SW480 (cell line): Measurements from ENCODE around the gene IFNAR1.
A peak's percentile ranks its signal among the peaks of the same experiment; 100 is the strongest.
"Not testable (repeated sequence)": the region's sequence is repeated elsewhere in the genome, so short reads cannot be mapped to it uniquely, and the experiment has no call there.

Experiments
- DNase-seq: peaks from one replicate; pipeline ENCODE4 v3.0.0-alpha.2; 2016; ENCODE audit warnings: low spot score

The IFNAR1 gene

DNA sequence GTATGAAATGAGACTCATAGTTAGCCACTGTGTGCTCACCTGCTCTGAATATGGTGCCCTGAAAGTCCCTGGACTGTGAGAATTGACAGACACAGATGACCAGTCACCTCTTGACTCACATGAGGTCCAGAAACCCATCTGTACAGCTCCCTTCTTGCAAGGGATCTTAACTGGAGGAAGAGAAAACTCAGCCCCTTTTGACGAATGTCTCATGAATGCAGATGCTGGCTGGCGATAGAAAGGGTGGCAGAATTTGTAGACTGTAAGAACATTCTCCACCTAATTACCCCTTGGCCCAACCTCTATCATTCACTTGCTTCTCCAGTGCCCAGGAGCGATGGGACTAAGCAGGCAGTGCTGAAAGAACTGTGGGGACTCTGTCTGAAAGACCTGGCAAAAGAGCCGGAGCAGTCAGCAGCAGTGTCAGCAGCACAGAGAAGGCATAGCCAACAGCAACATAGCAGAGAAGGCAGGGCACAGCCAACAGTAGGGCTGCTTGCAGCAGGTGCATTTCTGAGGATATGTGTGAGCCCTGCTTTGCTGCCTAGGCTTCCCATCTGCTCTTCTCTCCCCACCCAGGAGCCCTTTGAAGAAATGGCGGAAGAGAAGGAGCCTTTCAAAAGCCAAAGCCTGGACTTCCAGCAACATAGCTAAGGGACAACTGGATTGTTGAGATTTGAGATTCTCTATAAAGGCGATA is 52.6 kb downstream of the IFNAR1 start:
- no peak for DNase-seq

DNA sequence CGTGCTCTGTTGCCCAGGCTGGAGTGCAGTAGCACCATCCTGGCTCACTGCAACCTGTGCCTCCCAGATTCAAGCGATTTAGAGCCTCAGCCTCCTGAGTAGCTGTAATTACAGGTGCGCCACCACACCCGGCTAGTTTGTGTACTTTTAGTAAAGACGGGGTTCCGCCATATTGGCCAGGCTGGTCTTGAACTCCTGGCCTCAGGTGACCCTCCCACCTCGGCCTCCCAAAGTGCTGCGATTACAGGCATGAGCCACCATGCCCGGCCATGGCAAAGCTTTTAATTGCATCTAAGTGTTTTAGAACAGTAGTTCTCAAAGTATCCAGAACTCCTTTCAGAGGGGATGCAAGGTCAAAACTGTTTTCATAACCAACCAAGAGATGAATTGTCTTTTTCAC is 53.3 kb downstream of the IFNAR1 start:
- no peak for DNase-seq

DNA sequence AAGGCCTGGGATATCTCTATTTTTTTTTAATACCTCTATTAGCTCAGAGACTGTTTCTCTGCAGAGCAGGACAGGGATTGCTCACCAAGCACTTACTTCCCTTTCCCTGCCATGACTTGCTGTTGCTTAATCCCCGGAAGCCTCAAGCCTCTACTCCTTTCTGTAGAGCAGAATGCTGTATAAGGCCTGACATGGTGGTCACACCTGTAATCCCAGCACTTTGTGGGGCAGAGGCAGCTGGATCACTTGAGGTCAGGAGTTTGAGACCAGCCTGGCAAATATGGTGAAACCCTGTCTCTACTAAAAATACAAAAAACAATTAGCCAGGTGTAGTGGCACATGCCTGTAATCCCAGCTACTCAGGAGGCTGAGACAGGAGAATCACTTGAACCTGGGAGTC is 55.2 kb downstream of the IFNAR1 start:
- peak; percentile 83 for DNase-seq

DNA sequence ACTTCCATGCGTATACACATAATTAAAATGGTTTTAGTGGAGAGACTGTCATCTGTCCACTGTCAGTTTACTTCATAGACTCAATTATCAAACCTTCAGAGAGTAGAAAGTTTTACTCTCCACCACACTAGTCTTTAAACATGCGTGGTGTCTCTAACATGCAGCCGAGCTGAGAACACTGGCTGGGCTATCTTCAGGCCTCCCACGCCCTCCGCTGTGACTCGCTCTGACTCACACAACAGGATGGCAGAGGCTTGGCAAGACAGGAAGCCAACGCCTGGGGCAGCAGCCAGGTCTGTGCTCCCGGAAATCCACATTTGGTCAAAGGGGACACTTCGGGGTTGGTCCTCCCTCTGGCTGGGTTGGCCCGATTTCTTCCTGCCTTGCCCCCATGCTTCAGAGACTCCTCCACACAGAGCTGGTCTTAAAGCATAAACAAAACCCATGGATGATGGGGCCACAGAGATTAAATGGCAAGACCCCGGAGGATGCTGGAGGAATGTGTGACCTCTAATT is 55.8 kb downstream of the IFNAR1 start:
- DNase-seq: peak; percentile 100

DNA sequence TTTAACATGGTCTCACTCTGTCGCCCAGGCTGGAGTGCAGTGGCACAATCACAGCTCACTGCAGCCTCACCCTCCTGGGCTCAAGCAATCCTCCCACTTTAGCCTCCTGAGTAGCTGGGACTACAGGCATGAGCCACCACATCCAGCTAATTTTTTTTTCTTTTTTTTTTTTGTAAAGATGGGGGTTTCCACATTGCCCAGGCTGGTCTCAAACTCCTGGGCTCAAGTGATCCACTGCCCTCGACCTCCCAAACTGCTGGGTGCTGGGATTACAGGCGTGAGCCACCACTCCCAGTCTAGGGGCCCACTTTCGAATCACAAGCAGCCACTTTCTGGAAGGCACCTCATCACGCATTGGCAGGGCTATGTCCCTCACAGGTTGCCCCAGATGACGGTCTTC is 56.6 kb downstream of the IFNAR1 start:
- not testable (repeated sequence) for DNase-seq

DNA sequence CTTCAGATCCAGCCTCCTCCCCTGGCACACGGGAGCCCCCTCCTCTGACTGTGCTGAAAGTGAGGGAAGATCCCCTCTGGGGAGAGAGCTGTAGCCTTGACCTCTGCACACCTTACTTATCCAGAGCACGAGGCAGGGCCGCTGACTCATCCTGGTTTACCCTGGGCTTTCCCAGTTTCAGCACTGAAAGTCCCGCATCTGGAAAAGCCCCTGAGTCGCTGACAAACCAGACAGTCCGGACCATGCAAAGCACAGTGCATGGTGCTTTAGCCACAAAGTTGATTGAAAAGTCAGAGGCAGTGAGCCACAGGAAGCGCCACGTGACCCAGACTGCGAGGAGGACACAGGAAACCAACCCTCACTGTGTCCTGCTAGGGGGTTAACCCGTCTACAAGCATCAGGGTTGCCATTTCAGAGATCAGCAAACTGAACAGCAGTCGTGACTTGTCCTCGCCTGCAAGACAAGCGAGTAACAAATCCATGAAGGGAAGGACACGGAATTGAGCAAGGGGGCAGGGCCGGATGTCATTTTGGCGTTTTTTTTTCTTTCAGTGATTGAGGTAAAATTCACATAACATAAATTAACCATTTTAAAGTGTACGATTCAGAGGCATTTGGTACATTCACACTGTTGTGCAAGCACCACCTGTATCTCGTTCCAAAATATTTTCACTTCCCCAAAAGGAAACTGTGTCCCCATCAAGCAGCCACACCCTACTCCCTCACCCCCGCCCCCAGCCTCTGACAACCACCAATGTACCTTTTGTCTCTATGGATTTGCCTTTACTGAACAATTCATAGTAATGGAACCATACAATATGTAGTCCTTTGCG is 58.5 kb downstream of the IFNAR1 start:
- peak; percentile 92 for DNase-seq

DNA sequence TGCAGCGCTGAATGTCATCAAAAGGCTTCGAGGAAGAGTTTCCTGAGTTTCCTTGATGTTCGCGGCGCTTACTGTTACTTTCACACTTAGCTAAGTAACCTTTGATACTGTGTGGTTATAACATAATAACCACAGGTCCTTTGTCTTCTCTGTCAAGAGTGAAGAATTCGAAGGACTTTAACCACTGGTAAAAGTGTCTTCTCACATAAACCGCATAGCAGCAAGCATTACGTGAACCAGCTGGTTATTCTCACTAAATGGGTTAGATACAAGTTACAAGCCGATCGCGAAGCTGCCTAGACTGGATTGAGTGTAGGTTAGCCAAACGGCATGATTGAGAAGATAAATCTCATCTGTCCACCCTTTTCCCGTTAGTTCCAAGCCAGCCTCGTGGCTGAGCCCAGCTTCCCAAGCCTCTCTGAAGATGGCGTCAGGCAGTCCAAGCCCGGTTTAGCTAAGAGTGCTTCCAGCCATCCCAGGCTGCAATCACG is 60.1 kb downstream of the IFNAR1 start:
- DNase-seq: peak; percentile 72

DNA sequence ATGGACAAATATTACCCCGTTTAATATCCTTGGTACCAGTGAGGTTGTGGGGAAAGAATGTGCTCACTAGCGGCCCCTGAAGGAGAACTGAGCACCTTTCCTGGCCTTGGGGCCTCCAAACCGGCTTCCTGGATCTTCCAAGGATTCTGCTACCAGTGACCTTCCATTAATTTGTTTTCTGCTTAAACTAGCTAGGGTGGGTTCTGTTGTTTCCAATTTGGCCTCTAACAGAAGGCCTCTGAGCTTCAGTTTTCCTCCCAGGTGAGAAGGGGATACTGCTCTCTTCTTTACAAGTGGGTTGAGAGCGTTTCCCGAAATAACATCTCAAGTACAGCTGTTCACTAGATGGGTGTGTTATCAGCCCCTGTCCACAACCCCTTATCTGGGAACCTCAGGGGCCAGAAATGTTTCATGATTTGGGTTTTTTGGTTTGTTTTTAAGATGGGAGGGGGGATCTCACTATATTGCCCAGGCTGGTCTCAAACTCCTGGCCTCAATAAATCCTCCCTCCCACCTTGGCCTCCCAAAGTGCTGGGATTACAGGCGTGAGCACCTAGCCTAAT is 61.5 kb downstream of the IFNAR1 start:
- no peak for DNase-seq

DNA sequence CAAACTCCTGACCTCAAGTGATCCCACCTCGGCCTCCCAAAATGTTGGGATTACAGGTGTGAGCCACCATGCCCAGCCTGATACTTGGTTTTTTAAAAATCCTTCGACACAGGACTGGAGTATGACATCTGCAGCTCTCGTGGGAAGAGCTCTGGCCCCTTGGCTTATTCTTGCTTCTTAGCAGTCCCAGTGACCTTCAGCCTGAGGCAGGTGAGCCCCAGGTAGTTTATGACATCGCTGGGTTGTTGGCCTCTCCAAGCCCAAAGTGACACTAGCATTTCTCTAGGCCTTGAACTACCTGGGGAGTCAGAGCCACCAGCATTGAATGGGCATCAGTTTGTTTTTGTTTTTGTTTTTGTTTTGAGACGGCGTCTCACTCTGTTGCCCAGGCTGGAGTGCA is 62.5 kb downstream of the IFNAR1 start:
- DNase-seq: no peak

DNA sequence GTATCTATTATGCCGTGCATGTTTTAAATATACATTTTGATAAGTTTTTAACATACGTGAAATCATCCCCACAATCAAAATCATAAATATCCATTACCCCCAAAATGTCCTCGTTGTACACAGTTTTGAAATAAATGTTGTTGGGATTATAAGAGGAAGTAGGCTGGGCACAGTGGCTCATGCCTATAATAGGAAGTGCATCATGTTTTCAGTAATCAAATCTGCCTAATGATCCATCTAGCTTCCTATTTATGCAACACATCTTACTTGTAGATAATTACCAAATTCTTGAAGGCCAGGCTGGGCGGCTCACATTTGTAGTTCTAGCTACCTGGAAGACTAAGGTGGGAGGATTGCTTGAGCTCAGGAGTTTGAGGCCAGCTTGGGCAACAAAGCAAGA is 63.4 kb downstream of the IFNAR1 start:
- no peak for DNase-seq

DNA sequence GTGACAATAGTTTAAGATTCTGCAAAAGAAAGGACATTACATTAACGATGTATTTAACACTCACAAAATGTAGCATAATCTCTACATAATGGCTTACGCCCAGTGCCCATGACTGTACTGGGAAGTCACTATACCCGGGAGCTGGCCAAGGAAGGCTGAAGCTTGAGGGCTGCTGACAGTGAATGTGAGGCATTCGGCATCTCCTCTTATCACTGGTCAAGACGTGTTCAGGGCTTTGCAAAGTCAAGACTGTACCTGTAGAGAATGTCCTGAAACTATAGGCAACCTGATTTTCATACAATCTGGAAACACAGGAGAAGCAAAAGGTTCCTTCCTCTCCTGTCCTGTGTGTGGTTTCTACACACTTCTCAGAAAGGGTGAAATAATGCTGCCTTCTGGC is 65.7 kb downstream of the IFNAR1 start:
- no peak for DNase-seq

DNA sequence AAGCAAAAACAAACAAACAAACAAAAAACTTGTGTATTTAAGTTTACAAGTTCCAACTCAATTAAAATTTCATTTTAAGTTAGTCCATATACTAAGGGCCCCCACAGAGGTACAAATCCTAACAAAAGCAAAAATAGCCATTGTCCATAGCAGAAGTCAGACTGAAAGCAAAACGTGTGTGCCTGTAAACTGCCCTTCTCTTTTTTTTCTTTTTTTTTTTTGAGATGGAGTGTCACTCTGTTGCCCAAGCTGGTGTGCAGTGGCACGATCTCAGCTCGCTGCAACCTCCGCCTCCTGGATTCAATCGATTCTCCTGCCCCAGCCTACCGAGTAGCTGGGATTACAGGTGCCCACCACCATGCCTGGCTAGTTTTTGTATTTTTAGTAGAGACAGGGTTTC is 66.9 kb downstream of the IFNAR1 start:
- DNase-seq: no peak

DNA sequence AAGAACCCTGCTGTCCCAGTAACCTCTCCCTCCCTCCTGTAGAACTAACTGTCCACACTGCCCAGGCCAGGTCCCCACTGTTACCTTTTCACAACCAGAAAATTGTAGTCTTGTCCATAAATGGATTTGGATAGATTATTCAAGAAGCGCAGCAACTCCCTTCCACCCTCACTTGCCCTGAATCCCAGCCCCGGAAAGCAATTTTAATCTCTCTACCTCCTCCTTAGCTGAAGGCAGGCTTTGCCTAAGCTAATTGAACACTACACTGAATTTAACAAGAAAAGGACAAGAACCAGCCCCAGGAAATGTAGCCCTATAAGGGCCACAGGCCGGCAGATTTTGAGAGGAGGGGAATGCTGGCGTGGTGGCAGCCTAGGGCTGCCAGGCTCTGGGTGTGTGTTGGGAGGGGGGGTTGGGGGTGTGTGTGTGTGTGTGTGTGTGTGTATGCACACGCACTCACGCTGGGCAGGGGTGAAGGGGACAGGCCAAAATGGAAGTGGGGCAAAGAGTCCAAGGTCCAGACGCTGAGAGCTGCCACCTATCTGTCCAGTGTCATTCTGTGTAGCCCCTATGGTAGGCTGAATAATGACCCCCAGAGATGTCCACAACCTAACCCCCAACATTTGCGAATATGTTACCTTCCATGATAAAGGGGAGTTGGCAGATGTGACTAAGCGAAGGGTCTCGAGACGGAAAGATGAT is 67.7 kb downstream of the IFNAR1 start:
- no peak for DNase-seq

DNA sequence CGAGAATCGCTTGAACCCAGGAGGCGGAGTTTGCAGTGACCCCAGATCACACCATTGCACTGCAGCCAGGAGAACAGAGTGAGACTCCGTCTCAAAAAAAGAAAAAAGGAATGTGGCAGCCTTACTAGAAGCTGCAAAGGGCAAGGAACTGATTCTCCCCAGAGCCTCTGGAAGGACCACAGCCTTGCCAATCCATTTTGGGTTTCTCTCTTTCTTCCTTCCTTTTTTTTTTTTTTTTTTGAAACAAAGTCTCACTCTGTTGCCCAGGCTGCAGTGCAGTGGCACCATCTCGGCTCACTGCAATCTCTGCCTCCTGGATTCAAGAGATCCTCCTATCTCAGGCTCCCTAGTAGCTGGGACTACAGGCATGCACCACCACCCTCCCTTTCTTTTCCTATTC is 68.6 kb downstream of the IFNAR1 start:
- DNase-seq: no peak

DNA sequence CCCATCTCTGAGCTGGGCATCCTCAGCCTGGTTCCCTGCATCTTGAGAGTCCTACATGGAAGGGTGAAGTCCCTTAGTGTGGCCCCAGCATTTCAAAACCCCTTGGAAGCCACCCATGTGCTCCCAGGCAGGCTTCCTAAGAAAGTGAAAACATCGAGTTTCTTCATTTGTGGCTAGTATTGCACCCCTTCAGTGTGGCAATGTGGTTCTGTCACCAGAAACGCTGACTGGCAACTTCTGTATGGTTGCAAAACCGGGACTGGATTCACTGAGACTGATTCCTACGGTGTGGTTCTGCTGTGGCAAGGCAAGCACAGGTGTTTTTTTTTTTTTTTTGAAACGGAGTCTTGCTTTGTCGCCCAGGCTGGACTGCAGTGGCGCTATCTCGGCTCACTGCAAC is 69.5 kb downstream of the IFNAR1 start:
- DNase-seq: no peak

DNA sequence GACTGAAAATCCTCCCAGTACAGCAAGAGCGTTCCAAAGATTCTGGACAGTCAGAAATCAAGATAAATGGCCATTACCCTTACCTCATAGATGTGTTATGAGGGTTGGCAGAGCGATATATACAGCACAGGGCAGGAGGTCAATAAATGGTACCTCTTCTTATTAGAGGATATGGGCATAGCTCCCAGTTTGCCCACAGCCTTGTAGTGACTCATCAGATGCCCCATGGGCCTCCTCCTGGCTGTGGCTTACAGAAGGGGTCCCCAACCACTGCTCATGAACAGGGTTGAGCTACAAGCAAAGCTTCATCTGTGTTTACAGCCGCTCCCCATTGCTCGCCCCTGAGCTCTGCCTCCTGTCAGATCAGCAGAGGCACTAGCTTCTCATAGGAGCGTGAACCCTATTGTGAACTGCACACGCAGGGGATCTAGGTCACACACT is 71.1 kb downstream of the IFNAR1 start:
- DNase-seq: no peak

DNA sequence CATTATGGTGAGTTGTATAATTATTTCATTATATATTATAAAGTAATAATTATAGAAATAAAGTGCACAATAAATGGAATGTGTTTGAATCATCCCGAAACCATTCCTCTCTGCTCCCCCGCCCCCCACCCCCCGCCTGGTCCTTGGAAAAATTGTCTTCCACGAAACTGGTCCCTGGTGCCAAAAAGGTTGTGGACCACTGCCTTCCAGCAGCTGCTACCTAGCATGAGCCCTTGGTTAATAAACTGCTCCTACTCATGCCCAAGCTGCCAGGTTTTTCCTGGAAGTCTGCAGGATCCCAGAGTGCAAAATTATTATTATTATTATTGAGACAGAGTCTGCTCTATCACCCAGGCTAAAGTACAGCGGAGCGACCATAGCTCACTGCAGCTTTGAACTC is 71.7 kb downstream of the IFNAR1 start:
- no peak for DNase-seq

DNA sequence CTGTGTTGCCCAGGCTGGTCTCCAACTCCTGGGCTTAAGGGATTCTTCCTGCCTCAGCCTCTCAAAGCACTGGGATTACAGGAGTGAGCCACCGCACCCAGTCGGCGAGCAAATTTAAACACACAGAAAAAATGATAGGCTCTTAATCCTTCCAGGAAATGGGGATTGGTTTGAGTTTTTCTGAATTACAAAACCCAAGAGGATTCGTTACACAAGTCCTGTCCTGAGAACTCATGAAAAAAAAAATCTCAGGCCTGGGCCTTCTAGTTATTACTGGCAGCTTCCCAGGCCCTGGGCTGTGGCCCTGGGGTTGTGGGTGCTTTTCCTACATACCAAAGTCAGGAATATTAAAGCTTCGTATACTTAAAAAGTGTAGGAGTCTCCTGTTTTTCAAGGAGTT is 72.2 kb downstream of the IFNAR1 start:
- no peak for DNase-seq

DNA sequence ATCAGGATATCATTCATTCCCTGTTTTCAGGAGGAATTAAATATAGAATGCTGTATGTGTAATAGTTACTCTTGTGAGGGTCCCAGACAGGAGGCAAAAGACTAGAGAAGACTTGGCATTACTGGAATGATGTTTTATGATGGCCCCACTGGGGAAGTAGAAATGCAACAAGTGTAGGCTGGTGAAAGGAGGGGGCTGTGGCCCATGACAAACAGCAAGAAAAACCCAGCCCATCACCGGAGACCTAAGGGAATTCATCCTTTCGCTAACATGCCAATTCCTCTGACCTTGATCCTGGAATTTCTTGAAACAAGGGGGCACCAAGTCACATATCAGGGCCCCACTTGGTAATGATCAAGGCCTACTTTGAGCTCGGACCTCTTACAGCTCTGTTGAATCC is 72.9 kb downstream of the IFNAR1 start:
- no peak for DNase-seq

DNA sequence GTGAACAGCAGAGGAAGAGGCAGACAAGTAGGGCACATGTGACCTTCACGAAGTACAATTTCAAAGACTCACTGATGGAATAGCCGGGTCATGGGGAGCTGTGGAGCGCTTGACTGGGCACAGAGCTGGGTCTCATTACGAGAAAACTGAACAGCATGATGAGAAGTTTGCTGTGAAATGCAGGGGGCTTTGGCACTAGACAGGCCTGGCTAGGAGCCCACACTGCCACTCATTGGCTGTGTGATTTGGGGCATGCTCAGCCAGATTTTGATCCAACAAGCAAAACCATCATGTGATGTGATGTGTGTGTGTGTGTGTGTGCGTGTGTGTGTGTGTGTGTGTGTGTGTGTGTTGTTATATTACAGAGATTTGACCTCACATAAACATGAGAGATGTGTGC is 73.6 kb downstream of the IFNAR1 start:
- DNase-seq: no peak

DNA sequence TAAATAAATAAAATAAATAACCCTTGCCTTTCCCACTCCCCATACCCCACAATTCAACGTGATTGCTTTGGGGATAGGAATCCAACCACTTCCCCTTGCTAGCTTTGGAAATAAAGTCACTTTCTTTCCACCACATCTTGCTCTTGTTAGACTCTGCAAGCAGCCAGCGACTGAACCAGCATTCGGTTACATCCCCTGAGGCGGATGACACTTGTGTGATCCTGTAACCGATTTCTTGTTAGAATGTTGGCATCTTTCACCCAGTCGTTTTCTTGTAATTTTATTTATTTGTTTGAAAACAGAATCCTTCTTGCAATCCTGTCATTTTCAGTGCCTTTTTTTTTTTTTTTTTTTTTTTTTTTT is 76.8 kb downstream of the IFNAR1 start:
- no peak for DNase-seq
